K562 (cell line): ENCODE results near the gene TM7SF2. TPM values are rescaled to one million over a fixed set of nuclear protein-coding genes. Genes with fewer than 3 reads are reported as not detected.

Experiments used
- CREBBP ChIP-seq: IDR thresholded peaks from one replicate; pipeline ENCODE4 v1.6.1; 2012; ENCODE audit warnings: low read depth, mild to moderate bottlenecking, control low read depth, inconsistent platforms, low read length
- CTBP1 ChIP-seq: fragments of 450-650 bp; IDR thresholded peaks from 2 replicates; pipeline ENCODE4 v1.6.1; 2016; ENCODE audit warnings: borderline replicate concordance
- DNMT1 ChIP-seq: fragments of 450-650 bp; IDR thresholded peaks from 2 replicates; pipeline ENCODE4 v1.6.1; 2016; ENCODE audit warnings: antibody characterized with exemption, mild to moderate bottlenecking
- ELF2 ChIP-seq: fragments of 250-450 bp; sonication (Bioruptor Pico); IDR thresholded peaks from 2 replicates; pipeline ENCODE4 v1.5.0; 2021; ENCODE audit warnings: mild to moderate bottlenecking
- ERF ChIP-seq: fragments of 450-650 bp; formaldehyde crosslinking; IDR thresholded peaks from 2 replicates; pipeline ENCODE4 v1.4.0; 2020; ENCODE audit warnings: mild to moderate bottlenecking, mixed read lengths
- ESRRB ChIP-seq: fragments of 250-450 bp; sonication (Bioruptor Pico); IDR thresholded peaks from 2 replicates; pipeline ENCODE4 v1.5.0; 2020; ENCODE audit warnings: mild to moderate bottlenecking, moderate library complexity, borderline replicate concordance
- FIP1L1 ChIP-seq: fragments of 200-400 bp; formaldehyde crosslinking; IDR thresholded peaks from 2 replicates; pipeline ENCODE4 v1.6.1; 2018; ENCODE audit warnings: mild to moderate bottlenecking, low read depth, low read length; ENCODE audit not compliant: poor library complexity, severe bottlenecking
- FOXK1 ChIP-seq: sonication (generic); formaldehyde crosslinking; IDR thresholded peaks from 2 replicates; pipeline ENCODE4 v1.8.0; 2022; ENCODE audit warnings: missing genetic modification reagents, mild to moderate bottlenecking, borderline replicate concordance
- IRF1 ChIP-seq: sonication (generic); formaldehyde crosslinking; IDR thresholded peaks from 2 replicates; pipeline ENCODE4 v1.8.0; 2022; ENCODE audit warnings: missing genetic modification reagents, mild to moderate bottlenecking, borderline replicate concordance
- NCOA4 ChIP-seq: fragments of 450-650 bp; IDR thresholded peaks from 2 replicates; pipeline ENCODE4 v1.6.1; 2018; ENCODE audit warnings: mild to moderate bottlenecking; ENCODE audit not compliant: partially characterized antibody
- NCOA6 ChIP-seq: fragments of 450-650 bp; IDR thresholded peaks from 2 replicates; pipeline ENCODE4 v1.6.1; 2017; ENCODE audit warnings: mild to moderate bottlenecking
- NR2F6 ChIP-seq: fragments of 450-650 bp; formaldehyde crosslinking; IDR thresholded peaks from 2 replicates; pipeline ENCODE4 v1.4.0; 2020; ENCODE audit warnings: mild to moderate bottlenecking
- POLR2H ChIP-seq: IDR thresholded peaks from 2 replicates; pipeline ENCODE4 v1.6.1; 2016; ENCODE audit warnings: missing genetic modification characterization, low read depth, mild to moderate bottlenecking, control low read depth, missing compliant biosample characterization, moderate library complexity
- RFX7 ChIP-seq: fragments of 250-450 bp; sonication (Bioruptor Pico); IDR thresholded peaks from 2 replicates; pipeline ENCODE4 v1.5.1; 2021; ENCODE audit warnings: mild to moderate bottlenecking
- SETDB1 ChIP-seq: IDR thresholded peaks from one replicate; pipeline ENCODE4 v1.6.1; 2012; ENCODE audit warnings: low read length, control low read depth, inconsistent platforms
- SIN3B ChIP-seq: fragments of 450-650 bp; IDR thresholded peaks from 2 replicates; pipeline ENCODE4 v1.6.1; 2017; ENCODE audit warnings: low read depth, mild to moderate bottlenecking, moderate library complexity
- SIX5 ChIP-seq, 2 experiments: IDR thresholded peaks; 2 replicates each; pipeline ENCODE4 v1.6.1; 2011; ENCODE audit warnings: low read length in 2 of 2, borderline replicate concordance in 1 of 2, low read depth in 1 of 2, mild to moderate bottlenecking in 1 of 2, moderate library complexity in 1 of 2; ENCODE audit not compliant: insufficient read depth in 1 of 2
- SMAD3 ChIP-seq: fragments of 450-650 bp; formaldehyde crosslinking; conservative IDR thresholded peaks from 2 replicates; pipeline ENCODE4 v1.4.0; 2020; ENCODE audit warnings: mild to moderate bottlenecking
- SNIP1 ChIP-seq: fragments of 450-650 bp; IDR thresholded peaks from 2 replicates; pipeline ENCODE4 v1.7.1; 2017; ENCODE audit warnings: low read depth, mild to moderate bottlenecking
- SPI1 ChIP-seq: IDR thresholded peaks from 2 replicates; pipeline ENCODE4 v1.6.1; 2011; ENCODE audit warnings: low read depth, low read length, control low read depth, borderline replicate concordance
- TOE1 ChIP-seq, 2 experiments: fragments of 450-650 bp in 1 of 2; sonication (generic) in 1 of 2; formaldehyde crosslinking in 1 of 2; IDR thresholded peaks; 2 replicates each; pipeline versions ENCODE4 v1.7.1 to v1.8.0; 2016 to 2022; ENCODE audit warnings: borderline replicate concordance in 2 of 2, mild to moderate bottlenecking in 2 of 2, antibody characterized with exemption in 1 of 2, inconsistent platforms in 1 of 2, low read depth in 1 of 2, missing genetic modification reagents in 1 of 2, moderate library complexity in 1 of 2
- ZNF239 ChIP-seq: fragments of 250-450 bp; sonication (Bioruptor Pico); IDR thresholded peaks from 2 replicates; pipeline ENCODE4 v1.4.0; 2020; ENCODE audit warnings: mild to moderate bottlenecking
- ZNF41 ChIP-seq: fragments of 250-450 bp; sonication (Bioruptor Pico); conservative IDR thresholded peaks from 2 replicates; pipeline ENCODE4 v1.4.0; 2020; ENCODE audit warnings: mild to moderate bottlenecking
- ZNF655 ChIP-seq: fragments of 250-450 bp; sonication (Bioruptor Pico); IDR thresholded peaks from 2 replicates; pipeline ENCODE4 v1.5.0; 2021
- ZNF766 ChIP-seq: fragments of 200-800 bp; sonication (Bioruptor generic); conservative IDR thresholded peaks from 2 replicates; pipeline ENCODE4 v1.6.1; 2016; ENCODE audit warnings: missing genetic modification characterization, missing compliant biosample characterization
- polyA plus RNA-seq, 8 experiments: library from polyadenylated mRNA; depleted of rRNA in 4 of 8; stranded (reverse) in 5 of 8; unstranded in 3 of 8; fragments of >200 nt; fragmentation: Nextera tagmentation in 2 of 8; fragmentation: Illumina TruSeq in 1 of 8; extraction: Ambion mirVana in 2 of 8; extraction: Trizol in 1 of 8; gene quantifications; 2 replicates each; pipeline versions ENCODE4 v1.2.1 to v1.2.3, GENCODE V29; 2011 to 2014; ENCODE audit warnings: inconsistent platforms in 1 of 8, missing spikeins in 1 of 8
- total RNA-seq, 7 experiments: library from RNA; depleted of rRNA in 6 of 7; stranded (reverse); fragments of >200 nt in 6 of 7; fragmentation: Illumina TruSeq in 2 of 7; extraction: Trizol in 2 of 7; gene quantifications; 2 replicates each; pipeline versions ENCODE4 v1.2.1 to v1.2.3, GENCODE V29; 2011 to 2021; ENCODE audit warnings: low replicate concordance in 1 of 7

Gene TM7SF2
- total and polyA plus RNA-seq, 9 of the 15 experiments (the other 6 are each of a cell fraction or from before 2014, with no cell fraction given): 1.2 to 22.0 (median 14.3) TPM

- TF ChIP-seq ZNF239: peak; percentile 52; the same call in 1 of the 2 replicates
- TF ChIP-seq ESRRB (CRISPR knock-in tag): no peak
- TF ChIP-seq NR2F6: 0 out of 2 replicates have a peak, but pooled peaks have one; percentile 7
- TF ChIP-seq ELF2 (CRISPR knock-in tag): peak; percentile 97
- peak; percentile 76 for TF ChIP-seq FIP1L1
- no peak for TF ChIP-seq ZNF655 (CRISPR knock-in tag)
- TF ChIP-seq SIX5 (IDR thresholded peaks at IDR 0.05; ENCODE audit: borderline replicate concordance in 1 of 2, insufficient read depth in 1 of 2, low read depth in 1 of 2, low read length in 2 of 2): peak; percentile 94 to 99
- TF ChIP-seq SNIP1: no peak; the same call in 1 of the 2 replicates
- TF ChIP-seq CTBP1: peak; percentile 68
- TF ChIP-seq SPI1: 0 out of 2 replicates have a peak, but pooled peaks have one; percentile 9
- TF ChIP-seq ZNF766: peak; percentile 68; the same call in 1 of the 2 replicates
- 0 out of 2 replicates have a peak, but pooled peaks have one; percentile 61 for TF ChIP-seq NCOA6
- no peak for TF ChIP-seq NCOA4
- TF ChIP-seq POLR2H (tag): peak; percentile 92
- TF ChIP-seq ERF (CRISPR knock-in tag): no peak
- no peak for TF ChIP-seq RFX7
- no peak for TF ChIP-seq CREBBP
- peak; percentile 58; the same call in 1 of the 2 replicates for TF ChIP-seq SMAD3 (CRISPR knock-in tag)
- TF ChIP-seq FOXK1 (CRISPR knock-in tag): no peak
- peak; percentile 30 for TF ChIP-seq SETDB1
- TF ChIP-seq DNMT1: no peak
- TF ChIP-seq SIN3B: peak; percentile 89
- TF ChIP-seq IRF1 (CRISPR knock-in tag): no peak
- TF ChIP-seq TOE1 (IDR thresholded peaks at IDR 0.05; ENCODE audit: borderline replicate concordance): peak; percentile 84
- peak; percentile 76; the same call in 1 of the 2 replicates for TF ChIP-seq TOE1 (CRISPR knock-in tag; IDR thresholded peaks at IDR 0.05; ENCODE audit: borderline replicate concordance, low read depth)
- no peak for TF ChIP-seq ZNF41 (CRISPR knock-in tag)
These were observed 15.5 kb upstream of the TM7SF2 start, which contains the start of gene VPS51 (continued) for GRCh38 chr11:65095974-65096806.
